Gastrocnemius medialis (tissue), 4 donors: ENCODE data around the gene GALM. TPM values are rescaled to one million over a fixed set of nuclear protein-coding genes. Genes with fewer than 3 reads are reported as not detected.
A peak's percentile ranks its signal among the peaks of the same experiment; 100 is the strongest.

Experiments used
- ATAC-seq, 2 donors: fragments of 150-250 bp; one replicate each; pipeline ENCODE4 v1.9.1; 2016
- DNase-seq, 2 donors: peaks; one replicate each; pipeline ENCODE4 v3.0.0-alpha.2; 2019
- H3K27ac ChIP-seq, 4 donors: fragments of 200-600 bp; sonication (generic); 1 replicate in 1 of 4; 2 replicates in 3 of 4; pipeline ENCODE4 v1.5.1; 2016 to 2018; ENCODE audit warnings: mild to moderate bottlenecking in 2 of 4, moderate library complexity in 1 of 4
- H3K27me3 ChIP-seq, 3 donors: fragments of 200-600 bp; sonication (generic) in 2 of 3; 1 replicate in 1 of 3; 2 replicates in 2 of 3; pipeline versions ENCODE4 v1.5.1 to v1.6.0; 2016 to 2019; ENCODE audit warnings: mild to moderate bottlenecking in 1 of 3, moderate library complexity in 1 of 3
- H3K36me3 ChIP-seq, 2 donors: fragments of 200-600 bp; sonication (generic) in 1 of 2; one replicate each; pipeline ENCODE4 v1.5.1; 2017 to 2018
- H3K4me1 ChIP-seq, 2 donors: fragments of 200-600 bp; sonication (generic) in 1 of 2; one replicate each; pipeline ENCODE4 v1.5.1; 2016 to 2017; ENCODE audit warnings: mild to moderate bottlenecking in 2 of 2
- H3K4me3 ChIP-seq, 4 donors: fragments of 200-600 bp; sonication (generic) in 3 of 4; 1 replicate in 1 of 4; 2 replicates in 3 of 4; pipeline ENCODE4 v1.5.1; 2016 to 2019; ENCODE audit warnings: mild to moderate bottlenecking in 2 of 4
- H3K9me3 ChIP-seq, 3 donors: fragments of 200-600 bp; sonication (generic) in 2 of 3; 1 replicate in 1 of 3; 2 replicates in 2 of 3; pipeline ENCODE4 v1.5.1; 2016 to 2019
- CTCF ChIP-seq, 5 experiments: fragments of 450-650 bp in 3 of 5; fragments of 200-600 bp in 2 of 5; sonication (generic) in 2 of 5; IDR thresholded peaks in 4 of 5; conservative IDR thresholded peaks in 1 of 5; 1 replicate in 4 of 5; 2 replicates in 1 of 5; pipeline ENCODE4 v1.5.1; 2016 to 2019; ENCODE audit warnings: antibody characterized with exemption in 5 of 5, mild to moderate bottlenecking in 3 of 5, moderate library complexity in 3 of 5
- POLR2A ChIP-seq, 2 donors: fragments of 450-650 bp; IDR thresholded peaks; one replicate each; pipeline ENCODE4 v1.6.1; 2017; ENCODE audit warnings: antibody characterized with exemption in 2 of 2, mild to moderate bottlenecking in 2 of 2, moderate library complexity in 2 of 2
- in situ Hi-C, 4 donors: fragments of 200-750 bp; cut with MboI; loops; one replicate each; pipeline versions ENCODE4 v1.15.0 to v1.8.0; 2017; ENCODE audit warnings: low sequenced_read_pairs in 4 of 4
- intact Hi-C: fragments of 100-400 bp; cut with DNase I; formaldehyde crosslinking; loops from one replicate; pipeline ENCODE4 v1.15.1; 2023; ENCODE audit warnings: low total_unique reads
- total RNA-seq, 4 donors: library from RNA; depleted of rRNA; stranded (reverse); fragments of >200 nt; gene quantifications; one replicate each; pipeline versions ENCODE4 v1.1.0 to v1.2.3, GENCODE V29; 2016

The GALM gene
- total RNA-seq, 4 donors from 2014 or later: 5.3 to 16.9 (median 14.9) TPM

GRCh38 chr2:38656866-38657480, 8.9 kb upstream of the GALM start:
- Histone ChIP-seq H3K27me3 (no peaks in the 10 kb centered on the region), H3K4me3 (no peak overlapping the region), H3K4me1 (no peaks in the 10 kb centered on the region), H3K27ac (no peak overlapping the region), H3K36me3 (no peaks in the 10 kb centered on the region), H3K9me3 (no peaks in the 10 kb centered on the region)
- TF ChIP-seq CTCF (IDR thresholded peaks at IDR 0.05 in 4 of 5, conservative IDR thresholded peaks at IDR 0.05 in 1 of 5) (no peak), POLR2A (IDR thresholded peaks at IDR 0.05) (no peak)
- intact Hi-C loops (no loop called here), in situ Hi-C loops (no loop called here)
- DNase-seq (no peak), ATAC-seq (no peak)

GRCh38 chr2:38658613-38659012, 7.3 kb upstream of the GALM start:
- intact Hi-C loops (no loop called here), in situ Hi-C loops (no loop called here)
- ATAC-seq: no peak
- TF ChIP-seq POLR2A (IDR thresholded peaks at IDR 0.05): no peak
- Histone ChIP-seq H3K4me3 (no peak overlapping the region), H3K4me1 (no peaks in the 10 kb centered on the region), H3K9me3 (no peaks in the 10 kb centered on the region), H3K36me3 (no peaks in the 10 kb centered on the region), H3K27me3 (no peaks in the 10 kb centered on the region), H3K27ac (no peak overlapping the region)
- DNase-seq: no peak

- H3K4me1 ChIP-seq: no peaks in the 10 kb centered on the region
- H3K9me3 ChIP-seq: no peaks in the 10 kb centered on the region
- no peak for DNase-seq
- H3K27ac ChIP-seq: no peak overlapping the region
- no peak for TF ChIP-seq POLR2A (IDR thresholded peaks at IDR 0.05)
- no peak for TF ChIP-seq CTCF (IDR thresholded peaks at IDR 0.05 in 4 of 5, conservative IDR thresholded peaks at IDR 0.05 in 1 of 5)
- H3K4me3 ChIP-seq: no peak overlapping the region
- intact Hi-C loops (no loop called here), in situ Hi-C loops (no loop called here)
- H3K36me3 ChIP-seq: no peaks in the 10 kb centered on the region
- H3K27me3 ChIP-seq: no peaks in the 10 kb centered on the region
- ATAC-seq: no peak
Observed at GRCh38 chr2:38659115-38659514, 6.8 kb upstream of the GALM start.

- no peak for DNase-seq
- intact Hi-C loops: no loop called here
- H3K27me3 ChIP-seq: no peaks in the 10 kb centered on the region
- H3K4me3 ChIP-seq: no peak overlapping the region
- ATAC-seq: no peak
- H3K4me1 ChIP-seq: peaks cover 0 to 2% of the 10 kb centered on the region in 2 donors
- no peak overlapping the region for H3K27ac ChIP-seq
- no peaks in the 10 kb centered on the region for H3K36me3 ChIP-seq
- no peaks in the 10 kb centered on the region for H3K9me3 ChIP-seq
- in situ Hi-C loops: loop anchor here in 2 of 4 donors (10.0 kb wide), 1 partner anchor 55 kb away; the partner anchor contains the start of gene HNRNPLL (in 2 of the 2)
- TF ChIP-seq POLR2A (IDR thresholded peaks at IDR 0.05) (no peak), CTCF (IDR thresholded peaks at IDR 0.05 in 4 of 5, conservative IDR thresholded peaks at IDR 0.05 in 1 of 5) (no peak)
Observed at GRCh38 chr2:38660282-38660681, 5.6 kb upstream of the GALM start.

GRCh38 chr2:38661306-38661705, 4.6 kb upstream of the GALM start:
- H3K36me3 ChIP-seq: no peaks in the 10 kb centered on the region
- H3K27ac ChIP-seq: peak overlapping the region in 1 of 4 donors; percentile 43
- H3K4me1 ChIP-seq: peaks cover 2 to 4% of the 10 kb centered on the region in 2 donors
- H3K4me3 ChIP-seq: no peak overlapping the region
- ATAC-seq: peak; percentile 35 to 49
- in situ Hi-C loops (loop anchor here in 2 of 4 donors (10.0 kb wide), 1 partner anchor 57 kb away; the partner anchor contains the start of gene HNRNPLL (in 2 of the 2)), intact Hi-C loops (no loop called here)
- no peaks in the 10 kb centered on the region for H3K27me3 ChIP-seq
- TF ChIP-seq POLR2A (IDR thresholded peaks at IDR 0.05): no peak
- no peak for TF ChIP-seq CTCF (IDR thresholded peaks at IDR 0.05 in 4 of 5, conservative IDR thresholded peaks at IDR 0.05 in 1 of 5)
- no peak for DNase-seq
- H3K9me3 ChIP-seq: no peaks in the 10 kb centered on the region
